Measurements from ENCODE around the gene SLMAP. TPM values are rescaled to one million over a fixed set of nuclear protein-coding genes. Genes with fewer than 3 reads are reported as not detected.

The SLMAP gene
- total and polyA plus RNA-seq, 7 experiments from 2014 or later = 20.2 to 77.1 (median 63.4) TPM

- Histone ChIP-seq H3K4me1 (ENCODE audit: control insufficient read depth in 2 of 2, insufficient read depth in 2 of 2, low read length in 2 of 2) (no peaks in the 10 kb centered on the region), H3K4me3 (ENCODE audit: low read length) (no peak overlapping the region), H3K36me3 (ENCODE audit: control insufficient read depth in 2 of 3, insufficient read depth in 3 of 3, low read length in 3 of 3) (no peaks in the 10 kb centered on the region), H3K27me3 (ENCODE audit: control insufficient read depth in 2 of 2, insufficient read depth in 2 of 2, low read length in 2 of 2) (no peaks in the 10 kb centered on the region), H3K27ac (ENCODE audit: low read depth, low read length) (no peak overlapping the region), H3K9me3 (ENCODE audit: control insufficient read depth in 2 of 3, low read length in 3 of 3) (no peaks in the 10 kb centered on the region)
- ATAC-seq = no peak
- intact Hi-C loops (cut with micrococcal nuclease) = no loop called here
- peaks cover 0 to 6% (median 0%) of the 10 kb centered on the region in 5 donors for H3K27me3 Mint-ChIP-seq
- DNase-seq = no peak
- H3K9me3 Mint-ChIP-seq = no peaks in the 10 kb centered on the region
- H3K4me1 Mint-ChIP-seq = peaks cover 0 to 3% (median 0%) of the 10 kb centered on the region in 7 donors
- no peak overlapping the region for H3K27ac Mint-ChIP-seq
- POLR2A ChIA-PET = interaction anchor here (0.7 to 0.9 kb wide), 2 partner anchors 24 to 52 kb away, joined by 3 read pairs; partner anchors contain the start of gene SLMAP
- H3K36me3 Mint-ChIP-seq = no peaks in the 10 kb centered on the region
- CTCF ChIA-PET = no interaction called here
- H3K4me3 Mint-ChIP-seq = no peak overlapping the region
These were observed 24.8 kb upstream of the SLMAP start for GRCh38 chr3:57731311-57731710.

- H3K36me3 ChIP-seq (ENCODE audit: control insufficient read depth in 2 of 3, insufficient read depth in 3 of 3, low read length in 3 of 3) = no peaks in the 10 kb centered on the region
- Mint-ChIP-seq H3K4me1 (peaks cover 0 to 1% (median 0%) of the 10 kb centered on the region in 7 donors), H3K9me3 (no peaks in the 10 kb centered on the region), H3K27ac (peak overlapping the region in 1 of 9 donors; percentile 66), H3K27me3 (peaks cover 0 to 10% (median 0%) of the 10 kb centered on the region in 5 donors), H3K36me3 (no peaks in the 10 kb centered on the region), H3K4me3 (no peak overlapping the region)
- no peak for ATAC-seq
- CTCF ChIA-PET = no interaction called here
- POLR2A ChIA-PET = no interaction called here
- H3K27me3 ChIP-seq (ENCODE audit: control insufficient read depth in 2 of 2, insufficient read depth in 2 of 2, low read length in 2 of 2) = no peaks in the 10 kb centered on the region
- intact Hi-C loops (cut with micrococcal nuclease) = no loop called here
- H3K4me3 ChIP-seq (ENCODE audit: low read length) = no peak overlapping the region
- no peak for DNase-seq
- no peak overlapping the region for H3K27ac ChIP-seq (ENCODE audit: low read depth, low read length)
- H3K4me1 ChIP-seq (ENCODE audit: control insufficient read depth in 2 of 2, insufficient read depth in 2 of 2, low read length in 2 of 2) = no peaks in the 10 kb centered on the region
- no peaks in the 10 kb centered on the region for H3K9me3 ChIP-seq (ENCODE audit: control insufficient read depth in 2 of 3, low read length in 3 of 3)
These were observed 22.3 kb upstream of the SLMAP start for GRCh38 chr3:57733790-57734189.

GRCh38 chr3:57735405-57735804, 20.7 kb upstream of the SLMAP start:
- Mint-ChIP-seq H3K9me3 (no peaks in the 10 kb centered on the region), H3K36me3 (no peaks in the 10 kb centered on the region), H3K27ac (no peak overlapping the region), H3K4me1 (no peaks in the 10 kb centered on the region), H3K27me3 (peaks cover 0 to 8% (median 0%) of the 10 kb centered on the region in 5 donors), H3K4me3 (no peak overlapping the region)
- Histone ChIP-seq H3K9me3 (ENCODE audit: control insufficient read depth in 2 of 3, low read length in 3 of 3) (no peaks in the 10 kb centered on the region), H3K4me1 (ENCODE audit: control insufficient read depth in 2 of 2, insufficient read depth in 2 of 2, low read length in 2 of 2) (no peaks in the 10 kb centered on the region), H3K4me3 (ENCODE audit: low read length) (no peak overlapping the region), H3K27me3 (ENCODE audit: control insufficient read depth in 2 of 2, insufficient read depth in 2 of 2, low read length in 2 of 2) (no peaks in the 10 kb centered on the region), H3K27ac (ENCODE audit: low read depth, low read length) (no peak overlapping the region), H3K36me3 (ENCODE audit: control insufficient read depth in 2 of 3, insufficient read depth in 3 of 3, low read length in 3 of 3) (no peaks in the 10 kb centered on the region)
- ChIA-PET CTCF (no interaction called here), POLR2A (no interaction called here)
- DNase-seq (no peak), ATAC-seq (no peak)
- intact Hi-C loops (cut with micrococcal nuclease) = no loop called here

GRCh38 chr3:57737840-57738239, 18.3 kb upstream of the SLMAP start:
- no peak for DNase-seq
- no peak overlapping the region for H3K4me3 Mint-ChIP-seq
- no peaks in the 10 kb centered on the region for H3K9me3 ChIP-seq (ENCODE audit: control insufficient read depth in 2 of 3, low read length in 3 of 3)
- no peak for ATAC-seq
- H3K27me3 Mint-ChIP-seq = peaks cover 0 to 4% (median 0%) of the 10 kb centered on the region in 5 donors
- H3K36me3 Mint-ChIP-seq = no peaks in the 10 kb centered on the region
- no peaks in the 10 kb centered on the region for H3K9me3 Mint-ChIP-seq
- H3K36me3 ChIP-seq (ENCODE audit: control insufficient read depth in 2 of 3, insufficient read depth in 3 of 3, low read length in 3 of 3) = no peaks in the 10 kb centered on the region
- H3K4me1 ChIP-seq (ENCODE audit: control insufficient read depth in 2 of 2, insufficient read depth in 2 of 2, low read length in 2 of 2) = no peaks in the 10 kb centered on the region
- H3K27ac Mint-ChIP-seq = no peak overlapping the region
- ChIA-PET POLR2A (interaction anchor here (0.7 kb wide), 1 partner anchor 248 kb away, joined by 3 read pairs; no protein-coding TSS in a partner anchor), CTCF (no interaction called here)
- H3K27ac ChIP-seq (ENCODE audit: low read depth, low read length) = no peak overlapping the region
- H3K4me3 ChIP-seq (ENCODE audit: low read length) = no peak overlapping the region
- no peaks in the 10 kb centered on the region for H3K4me1 Mint-ChIP-seq
- no peaks in the 10 kb centered on the region for H3K27me3 ChIP-seq (ENCODE audit: control insufficient read depth in 2 of 2, insufficient read depth in 2 of 2, low read length in 2 of 2)
- intact Hi-C loops (cut with micrococcal nuclease) = no loop called here

- Histone ChIP-seq H3K27me3 (ENCODE audit: control insufficient read depth in 2 of 2, insufficient read depth in 2 of 2, low read length in 2 of 2) (no peaks in the 10 kb centered on the region), H3K27ac (ENCODE audit: low read depth, low read length) (no peak overlapping the region), H3K4me1 (ENCODE audit: control insufficient read depth in 2 of 2, insufficient read depth in 2 of 2, low read length in 2 of 2) (no peaks in the 10 kb centered on the region), H3K4me3 (ENCODE audit: low read length) (no peak overlapping the region), H3K36me3 (ENCODE audit: control insufficient read depth in 2 of 3, insufficient read depth in 3 of 3, low read length in 3 of 3) (no peaks in the 10 kb centered on the region), H3K9me3 (ENCODE audit: control insufficient read depth in 2 of 3, low read length in 3 of 3) (no peaks in the 10 kb centered on the region)
- DNase-seq (no peak), ATAC-seq (no peak)
- no peaks in the 10 kb centered on the region for H3K9me3 Mint-ChIP-seq
- H3K4me1 Mint-ChIP-seq = no peaks in the 10 kb centered on the region
- no peak overlapping the region for H3K4me3 Mint-ChIP-seq
- intact Hi-C loops (cut with micrococcal nuclease) = no loop called here
- POLR2A ChIA-PET = interaction anchor here (0.7 kb wide), 1 partner anchor 248 kb away, joined by 3 read pairs; no protein-coding TSS in a partner anchor
- no peak overlapping the region for H3K27ac Mint-ChIP-seq
- no peaks in the 10 kb centered on the region for H3K36me3 Mint-ChIP-seq
- H3K27me3 Mint-ChIP-seq = peaks cover 0 to 4% (median 0%) of the 10 kb centered on the region in 5 donors
- CTCF ChIA-PET = interaction anchor here (0.6 kb wide), 1 partner anchor 75 kb away, joined by 4 read pairs; no protein-coding TSS in a partner anchor
These were observed 17.7 kb upstream of the SLMAP start for GRCh38 chr3:57738391-57738790.

GRCh38 chr3:57740027-57740426, 16.1 kb upstream of the SLMAP start:
- no peaks in the 10 kb centered on the region for H3K27me3 ChIP-seq (ENCODE audit: control insufficient read depth in 2 of 2, insufficient read depth in 2 of 2, low read length in 2 of 2)
- no peak for ATAC-seq
- no peaks in the 10 kb centered on the region for H3K36me3 ChIP-seq (ENCODE audit: control insufficient read depth in 2 of 3, insufficient read depth in 3 of 3, low read length in 3 of 3)
- no peak for DNase-seq
- no peaks in the 10 kb centered on the region for H3K9me3 Mint-ChIP-seq
- no peaks in the 10 kb centered on the region for H3K4me1 ChIP-seq (ENCODE audit: control insufficient read depth in 2 of 2, insufficient read depth in 2 of 2, low read length in 2 of 2)
- H3K9me3 ChIP-seq (ENCODE audit: control insufficient read depth in 2 of 3, low read length in 3 of 3) = no peaks in the 10 kb centered on the region
- H3K4me3 Mint-ChIP-seq = no peak overlapping the region
- no peak overlapping the region for H3K27ac ChIP-seq (ENCODE audit: low read depth, low read length)
- intact Hi-C loops (cut with micrococcal nuclease) = no loop called here
- H3K36me3 Mint-ChIP-seq = no peaks in the 10 kb centered on the region
- no peaks in the 10 kb centered on the region for H3K4me1 Mint-ChIP-seq
- H3K27me3 Mint-ChIP-seq = peaks cover 0 to 5% (median 0%) of the 10 kb centered on the region in 5 donors
- ChIA-PET CTCF (no interaction called here), POLR2A (no interaction called here)
- H3K27ac Mint-ChIP-seq = no peak overlapping the region
- H3K4me3 ChIP-seq (ENCODE audit: low read length) = no peak overlapping the region

GRCh38 chr3:57743496-57743895, 12.6 kb upstream of the SLMAP start:
- no peak for ATAC-seq
- ChIA-PET POLR2A (no interaction called here), CTCF (no interaction called here)
- no peaks in the 10 kb centered on the region for H3K4me1 ChIP-seq (ENCODE audit: control insufficient read depth in 2 of 2, insufficient read depth in 2 of 2, low read length in 2 of 2)
- Mint-ChIP-seq H3K4me3 (no peak overlapping the region), H3K9me3 (no peaks in the 10 kb centered on the region), H3K27ac (no peak overlapping the region), H3K27me3 (peaks cover 0 to 2% (median 0%) of the 10 kb centered on the region in 5 donors), H3K4me1 (no peaks in the 10 kb centered on the region), H3K36me3 (no peaks in the 10 kb centered on the region)
- no peaks in the 10 kb centered on the region for H3K27me3 ChIP-seq (ENCODE audit: control insufficient read depth in 2 of 2, insufficient read depth in 2 of 2, low read length in 2 of 2)
- no peak for DNase-seq
- H3K27ac ChIP-seq (ENCODE audit: low read depth, low read length) = no peak overlapping the region
- intact Hi-C loops (cut with micrococcal nuclease) = no loop called here
- no peaks in the 10 kb centered on the region for H3K36me3 ChIP-seq (ENCODE audit: control insufficient read depth in 2 of 3, insufficient read depth in 3 of 3, low read length in 3 of 3)
- no peak overlapping the region for H3K4me3 ChIP-seq (ENCODE audit: low read length)
- no peaks in the 10 kb centered on the region for H3K9me3 ChIP-seq (ENCODE audit: control insufficient read depth in 2 of 3, low read length in 3 of 3)

Measured in naive thymus-derived CD4-positive, alpha-beta T cell (primary cell).